Naive thymus-derived CD4-positive, alpha-beta T cell (primary cell): ENCODE results near the gene P3H1. TPM values are rescaled to one million over a fixed set of nuclear protein-coding genes. Genes with fewer than 3 reads are reported as not detected.

ENCODE experiments used
- ATAC-seq: fragments of 150-1000 bp; cut with Tn5 transposase; 2 replicates; pipeline ENCODE4 v1.10.0; 2021; ENCODE audit warnings: mild to moderate bottlenecking, moderate library complexity
- CTCF ChIA-PET: fragments of 350-600 bp; sonication (Branson Sonifier 250); formaldehyde crosslinking; loops from one replicate; lab custom pipeline; 2021; ENCODE audit warnings: antibody characterized with exemption; lab: Charles Lee
- POLR2A ChIA-PET: fragments of 350-600 bp; sonication (Branson Sonifier 250); formaldehyde crosslinking; loops from one replicate; lab custom pipeline; 2021; ENCODE audit warnings: antibody characterized with exemption, inconsistent platforms; lab: Charles Lee
- DNase-seq, 9 donors: peaks; one replicate each; pipeline versions ENCODE4 v3.0.0 to v3.0.0-alpha.2; 2020 to 2022; ENCODE audit warnings: mixed read lengths in 1 of 9
- H3K27ac ChIP-seq: one replicate; pipeline ENCODE4 v1.7.0; 2013; ENCODE audit warnings: mild to moderate bottlenecking, low read depth, low read length, moderate library complexity
- H3K27me3 ChIP-seq, 2 donors: one replicate each; pipeline ENCODE4 v1.7.0; 2013; ENCODE audit warnings: low read length in 2 of 2, mild to moderate bottlenecking in 2 of 2, moderate library complexity in 2 of 2; ENCODE audit not compliant: control insufficient read depth in 2 of 2, insufficient read depth in 2 of 2
- H3K36me3 ChIP-seq, 3 experiments: 1 replicate in 2 of 3; 2 replicates in 1 of 3; pipeline ENCODE4 v1.7.0; 2013; ENCODE audit warnings: low read length in 3 of 3, mild to moderate bottlenecking in 3 of 3, moderate library complexity in 1 of 3; ENCODE audit not compliant: insufficient read depth in 3 of 3, control insufficient read depth in 2 of 3
- H3K4me1 ChIP-seq, 2 donors: one replicate each; pipeline ENCODE4 v1.7.0; 2013; ENCODE audit warnings: low read length in 2 of 2, mild to moderate bottlenecking in 2 of 2, moderate library complexity in 1 of 2; ENCODE audit not compliant: control insufficient read depth in 2 of 2, insufficient read depth in 2 of 2
- H3K4me3 ChIP-seq: 2 replicates; pipeline ENCODE4 v1.7.0; 2013; ENCODE audit warnings: mild to moderate bottlenecking, low read length
- H3K9me3 ChIP-seq, 3 experiments: 1 replicate in 2 of 3; 2 replicates in 1 of 3; pipeline ENCODE4 v1.7.0; 2013; ENCODE audit warnings: low read length in 3 of 3; ENCODE audit not compliant: control insufficient read depth in 2 of 3
- H3K27ac Mint-ChIP-seq, 9 donors: one replicate each; pipeline ENCODE4 v1.8.0; 2020 to 2022; ENCODE audit warnings: mixed read lengths in 9 of 9, mild to moderate bottlenecking in 8 of 9, moderate library complexity in 5 of 9, inconsistent platforms in 2 of 9
- H3K27me3 Mint-ChIP-seq, 5 donors: one replicate each; pipeline ENCODE4 v1.8.0; 2021 to 2022; ENCODE audit warnings: mixed read lengths in 5 of 5, mild to moderate bottlenecking in 1 of 5
- H3K36me3 Mint-ChIP-seq, 5 donors: one replicate each; pipeline ENCODE4 v1.8.0; 2020 to 2022; ENCODE audit warnings: mixed read lengths in 5 of 5, mild to moderate bottlenecking in 3 of 5, inconsistent platforms in 1 of 5
- H3K4me1 Mint-ChIP-seq, 7 donors: one replicate each; pipeline ENCODE4 v1.8.0; 2020 to 2022; ENCODE audit warnings: mixed read lengths in 7 of 7, mild to moderate bottlenecking in 3 of 7, inconsistent platforms in 1 of 7
- H3K4me3 Mint-ChIP-seq, 10 donors: one replicate each; pipeline ENCODE4 v1.8.0; 2020 to 2022; ENCODE audit warnings: mild to moderate bottlenecking in 10 of 10, mixed read lengths in 10 of 10, moderate library complexity in 6 of 10, inconsistent platforms in 2 of 10
- H3K9me3 Mint-ChIP-seq, 11 donors: one replicate each; pipeline ENCODE4 v1.8.0; 2020 to 2022; ENCODE audit warnings: mixed read lengths in 11 of 11, mild to moderate bottlenecking in 4 of 11, inconsistent platforms in 1 of 11, moderate library complexity in 1 of 11
- intact Hi-C, 2 donors: fragments of 100-400 bp; cut with micrococcal nuclease; formaldehyde crosslinking; loops; one replicate each; pipeline ENCODE4 v1.15.1; 2023
- polyA plus RNA-seq, 2 donors: library from polyadenylated mRNA; unstranded; fragments of 300-500 nt; fragmentation: Illumina TruSeq; gene quantifications; one replicate each; pipeline ENCODE4 v1.2.3, GENCODE V29; 2021
- total RNA-seq, 6 experiments: library from RNA in 5 of 6; stranded (reverse) in 5 of 6; gene quantifications; 1 replicate in 5 of 6; 2 replicates in 1 of 6; pipeline ENCODE4 v1.2.3 and lab custom pipeline; 2021 to 2026

The P3H1 gene
- total and polyA plus RNA-seq, 7 experiments from 2014 or later = 7.7 to 61.8 (median 35.5) TPM

GRCh38 chr1:42744148-42744413 lies 22.7 kb downstream of the P3H1 start:
- no peak overlapping the region for H3K27ac ChIP-seq
- H3K4me3 Mint-ChIP-seq = no peak overlapping the region
- no peaks in the 10 kb centered on the region for H3K9me3 ChIP-seq
- ATAC-seq = no peak
- peaks cover 0 to 14% (median 5%) of the 10 kb centered on the region in 5 donors for H3K36me3 Mint-ChIP-seq
- ChIA-PET CTCF (interaction anchor here (1.6 kb wide), 1 partner anchor 166 kb away, joined by 6 read pairs; no protein-coding TSS in a partner anchor), POLR2A (interaction anchor here (1.0 kb wide), 1 partner anchor 61 kb away, joined by 3 read pairs; no protein-coding TSS in a partner anchor)
- intact Hi-C loops = loop anchor here (10.0 kb wide), 2 partner anchors 399 to 569 kb away; no protein-coding TSS in a partner anchor
- H3K4me3 ChIP-seq = no peak overlapping the region
- H3K27ac Mint-ChIP-seq = peak overlapping the region in 1 of 9 donors; percentile 38
- no peaks in the 10 kb centered on the region for H3K27me3 ChIP-seq
- peaks cover 0 to 3% (median 0%) of the 10 kb centered on the region in 7 donors for H3K4me1 Mint-ChIP-seq
- DNase-seq = no peak
- no peaks in the 10 kb centered on the region for H3K4me1 ChIP-seq
- peaks cover 0 to 33% (median 4%) of the 10 kb centered on the region in 3 experiments for H3K36me3 ChIP-seq
- H3K27me3 Mint-ChIP-seq = no peaks in the 10 kb centered on the region
- H3K9me3 Mint-ChIP-seq = no peaks in the 10 kb centered on the region

DNA sequence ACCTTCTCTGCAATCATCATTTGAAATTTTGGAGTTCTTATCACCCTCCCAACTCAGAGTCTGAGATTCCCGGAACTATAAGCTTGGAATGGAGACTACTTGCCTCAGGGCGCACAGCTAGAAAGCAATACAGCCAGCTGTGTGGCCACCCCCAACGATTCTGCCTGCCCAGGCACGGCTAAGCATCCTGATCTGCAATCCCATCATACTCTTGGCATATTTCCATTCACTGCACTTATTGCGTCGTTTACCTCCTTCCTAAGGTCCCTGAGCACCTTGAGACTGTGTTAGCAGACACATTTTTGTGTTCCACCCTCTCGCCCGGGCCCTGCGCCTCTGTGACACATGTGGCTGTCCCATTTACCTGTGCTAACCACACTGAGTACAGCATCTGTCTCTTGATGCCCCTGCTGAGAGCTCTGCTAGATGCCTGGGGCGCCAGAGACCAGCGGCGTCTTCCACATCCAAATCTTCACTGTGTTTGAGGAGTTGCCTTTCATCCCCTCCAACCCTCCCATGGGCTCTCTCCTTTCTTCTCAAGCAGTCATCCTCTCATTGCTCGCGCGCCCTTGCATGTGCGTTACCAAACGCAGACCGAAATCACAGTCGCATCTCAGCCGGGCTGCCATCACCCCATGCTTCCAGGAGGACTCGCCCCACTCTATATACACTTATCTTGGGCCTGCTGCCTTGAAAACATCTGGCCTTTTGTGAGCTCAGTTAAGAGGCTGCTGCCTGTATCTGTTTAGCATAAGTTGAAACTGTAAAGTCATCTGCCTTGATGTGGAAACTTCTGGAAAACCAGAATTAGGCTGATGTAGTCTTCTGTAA lies 23.3 kb downstream of the P3H1 start:
- Mint-ChIP-seq H3K27ac (no peak overlapping the region), H3K27me3 (no peaks in the 10 kb centered on the region), H3K4me3 (no peak overlapping the region), H3K36me3 (peaks cover 0 to 9% (median 3%) of the 10 kb centered on the region in 5 donors), H3K9me3 (no peaks in the 10 kb centered on the region), H3K4me1 (peaks cover 0 to 3% (median 0%) of the 10 kb centered on the region in 7 donors)
- no peak for ATAC-seq
- H3K27me3 ChIP-seq = no peaks in the 10 kb centered on the region
- ChIA-PET CTCF (interaction anchor here (1.6 kb wide), 1 partner anchor 165 kb away, joined by 6 read pairs; no protein-coding TSS in a partner anchor), POLR2A (no interaction called here)
- H3K27ac ChIP-seq = no peak overlapping the region
- intact Hi-C loops = loop anchor here (10.0 kb wide), 2 partner anchors 399 to 569 kb away; no protein-coding TSS in a partner anchor
- H3K9me3 ChIP-seq = no peaks in the 10 kb centered on the region
- H3K4me3 ChIP-seq = no peak overlapping the region
- no peaks in the 10 kb centered on the region for H3K4me1 ChIP-seq
- H3K36me3 ChIP-seq = peaks cover 0 to 28% (median 4%) of the 10 kb centered on the region in 3 experiments
- DNase-seq = no peak

GRCh38 chr1:42742617-42743316 lies 24.1 kb downstream of the P3H1 start:
- no peak overlapping the region for H3K4me3 ChIP-seq
- peak overlapping the region in 2 of 9 donors; percentile 25 to 84 for H3K27ac Mint-ChIP-seq
- no peak overlapping the region for H3K4me3 Mint-ChIP-seq
- H3K27me3 ChIP-seq = no peaks in the 10 kb centered on the region
- POLR2A ChIA-PET = no interaction called here
- H3K4me1 ChIP-seq = no peaks in the 10 kb centered on the region
- H3K27ac ChIP-seq = no peak overlapping the region
- peaks cover 0 to 3% (median 0%) of the 10 kb centered on the region in 7 donors for H3K4me1 Mint-ChIP-seq
- intact Hi-C loops = loop anchor here (10.0 kb wide), 2 partner anchors 398 to 568 kb away; no protein-coding TSS in a partner anchor
- no peaks in the 10 kb centered on the region for H3K27me3 Mint-ChIP-seq
- no peaks in the 10 kb centered on the region for H3K9me3 ChIP-seq
- ATAC-seq = no peak
- H3K9me3 Mint-ChIP-seq = no peaks in the 10 kb centered on the region
- no peak for DNase-seq
- peaks cover 0 to 6% (median 0%) of the 10 kb centered on the region in 5 donors for H3K36me3 Mint-ChIP-seq
- CTCF ChIA-PET = interaction anchor here (1.6 kb wide), 1 partner anchor 165 kb away, joined by 6 read pairs; no protein-coding TSS in a partner anchor
- peaks cover 0 to 20% (median 4%) of the 10 kb centered on the region in 3 experiments for H3K36me3 ChIP-seq

DNA sequence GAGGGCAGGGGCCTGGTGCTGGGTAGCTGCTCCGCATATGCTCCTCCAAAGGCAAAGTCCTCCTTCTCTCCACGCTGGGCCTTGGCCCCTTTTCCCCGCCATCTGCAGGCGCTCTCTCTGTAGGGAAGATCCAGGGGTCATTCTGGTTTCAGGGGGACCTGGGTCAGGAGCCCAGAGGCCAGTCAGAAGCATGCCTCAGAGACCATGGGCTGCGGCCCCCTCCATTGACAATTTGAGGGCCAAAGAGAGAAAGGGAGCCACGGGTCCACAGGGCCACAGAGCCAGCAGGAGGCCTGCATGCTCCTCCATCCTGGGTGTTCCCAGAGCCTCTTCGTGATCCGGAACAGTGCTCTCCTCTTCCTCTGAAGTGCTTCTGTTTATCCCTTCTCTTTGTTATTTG lies 24.7 kb downstream of the P3H1 start:
- POLR2A ChIA-PET = no interaction called here
- CTCF ChIA-PET = no interaction called here
- H3K4me1 ChIP-seq = no peaks in the 10 kb centered on the region
- H3K27ac Mint-ChIP-seq = peak overlapping the region in 2 of 9 donors; percentile 25 to 84
- peaks cover 0 to 6% (median 0%) of the 10 kb centered on the region in 5 donors for H3K36me3 Mint-ChIP-seq
- no peak for DNase-seq
- peaks cover 0 to 15% (median 4%) of the 10 kb centered on the region in 3 experiments for H3K36me3 ChIP-seq
- H3K9me3 ChIP-seq = no peaks in the 10 kb centered on the region
- no peak for ATAC-seq
- H3K4me3 Mint-ChIP-seq = no peak overlapping the region
- H3K9me3 Mint-ChIP-seq = no peaks in the 10 kb centered on the region
- H3K27ac ChIP-seq = no peak overlapping the region
- intact Hi-C loops = loop anchor here (10.0 kb wide), 2 partner anchors 397 to 567 kb away; no protein-coding TSS in a partner anchor
- no peaks in the 10 kb centered on the region for H3K27me3 ChIP-seq
- no peak overlapping the region for H3K4me3 ChIP-seq
- no peaks in the 10 kb centered on the region for H3K27me3 Mint-ChIP-seq
- peaks cover 3 to 5% (median 3%) of the 10 kb centered on the region in 7 donors for H3K4me1 Mint-ChIP-seq

- Histone ChIP-seq H3K27ac (no peak overlapping the region), H3K27me3 (no peaks in the 10 kb centered on the region), H3K36me3 (peaks cover 0 to 10% (median 4%) of the 10 kb centered on the region in 3 experiments), H3K4me3 (no peak overlapping the region), H3K4me1 (no peaks in the 10 kb centered on the region), H3K9me3 (no peaks in the 10 kb centered on the region)
- Mint-ChIP-seq H3K36me3 (peaks cover 0 to 6% (median 0%) of the 10 kb centered on the region in 5 donors), H3K9me3 (no peaks in the 10 kb centered on the region), H3K27ac (no peak overlapping the region), H3K4me1 (peaks cover 5 to 10% (median 8%) of the 10 kb centered on the region in 7 donors), H3K4me3 (no peak overlapping the region), H3K27me3 (no peaks in the 10 kb centered on the region)
- POLR2A ChIA-PET = no interaction called here
- no peak for DNase-seq
- CTCF ChIA-PET = no interaction called here
- intact Hi-C loops = loop anchor here (10.0 kb wide), 2 partner anchors 397 to 567 kb away; no protein-coding TSS in a partner anchor
- no peak for ATAC-seq
These were observed 25.1 kb downstream of the P3H1 start for GRCh38 chr1:42741706-42742105.

DNA sequence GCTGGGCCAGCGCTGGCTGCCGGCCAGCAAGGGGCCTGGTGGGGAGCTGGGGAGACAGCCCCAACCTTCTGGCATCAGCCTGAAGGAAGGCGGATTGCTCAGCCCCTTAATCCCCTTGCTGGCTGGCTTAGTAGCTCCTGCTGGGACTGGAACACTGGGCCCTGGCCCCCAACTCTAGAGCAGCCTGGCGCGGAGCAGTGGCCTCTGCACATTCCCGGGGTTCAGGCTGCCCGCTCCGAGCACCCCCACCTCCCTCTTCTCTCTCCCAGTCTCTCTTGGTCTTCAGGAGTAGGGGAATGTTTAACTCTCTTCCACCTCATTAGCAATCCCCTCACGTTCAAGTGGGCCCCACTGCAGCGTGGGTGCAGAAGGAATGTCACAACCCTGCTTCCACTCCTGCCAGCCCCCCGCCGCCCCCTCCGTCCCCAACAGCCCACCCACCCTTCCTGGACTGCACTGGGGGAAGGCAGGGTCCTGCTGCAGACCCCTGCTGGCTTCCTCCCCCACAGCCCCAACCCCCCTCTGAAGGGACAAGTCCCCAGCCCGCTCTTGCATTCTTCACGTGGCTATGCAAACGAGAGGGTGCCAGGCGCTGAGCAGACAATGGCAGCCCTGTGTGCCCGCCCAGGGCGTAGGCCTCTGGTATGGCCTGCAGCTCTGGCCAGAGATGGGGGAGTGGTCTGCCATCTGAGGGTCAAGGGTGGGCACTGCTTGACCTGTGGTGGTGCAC lies 25.8 kb downstream of the P3H1 start:
- ATAC-seq = no peak
- H3K36me3 Mint-ChIP-seq = peaks cover 0 to 4% (median 0%) of the 10 kb centered on the region in 5 donors

More for the DNA sequence above, 25.8 kb downstream of the P3H1 start:
- Histone ChIP-seq H3K27ac (no peak overlapping the region), H3K4me1 (no peaks in the 10 kb centered on the region), H3K27me3 (no peaks in the 10 kb centered on the region), H3K4me3 (no peak overlapping the region), H3K36me3 (peaks cover 0 to 4% (median 3%) of the 10 kb centered on the region in 3 experiments), H3K9me3 (no peaks in the 10 kb centered on the region)
- CTCF ChIA-PET = no interaction called here
- DNase-seq = no peak
- Mint-ChIP-seq H3K27me3 (no peaks in the 10 kb centered on the region), H3K4me3 (no peak overlapping the region), H3K9me3 (no peaks in the 10 kb centered on the region), H3K4me1 (peaks cover 5 to 13% (median 10%) of the 10 kb centered on the region in 7 donors), H3K27ac (no peak overlapping the region)
- POLR2A ChIA-PET = no interaction called here
- intact Hi-C loops = loop anchor here (10.0 kb wide), 2 partner anchors 396 to 566 kb away; no protein-coding TSS in a partner anchor
